ENCODE measurements around the gene HMGN1. TPM values are rescaled to one million over a fixed set of nuclear protein-coding genes. Genes with fewer than 3 reads are reported as not detected.
A peak's percentile ranks its signal among the peaks of the same experiment; 100 is the strongest.

HMGN1 gene
- total RNA-seq, 3 donors from 2014 or later = 104 to 218 (median 174) TPM

GRCh38 chr21:39314143-39315027 is 34.5 kb downstream of the HMGN1 start:
- H3K4me1 ChIP-seq (ENCODE audit: low read depth) = peaks cover 19% of the 10 kb centered on the region

DNA sequence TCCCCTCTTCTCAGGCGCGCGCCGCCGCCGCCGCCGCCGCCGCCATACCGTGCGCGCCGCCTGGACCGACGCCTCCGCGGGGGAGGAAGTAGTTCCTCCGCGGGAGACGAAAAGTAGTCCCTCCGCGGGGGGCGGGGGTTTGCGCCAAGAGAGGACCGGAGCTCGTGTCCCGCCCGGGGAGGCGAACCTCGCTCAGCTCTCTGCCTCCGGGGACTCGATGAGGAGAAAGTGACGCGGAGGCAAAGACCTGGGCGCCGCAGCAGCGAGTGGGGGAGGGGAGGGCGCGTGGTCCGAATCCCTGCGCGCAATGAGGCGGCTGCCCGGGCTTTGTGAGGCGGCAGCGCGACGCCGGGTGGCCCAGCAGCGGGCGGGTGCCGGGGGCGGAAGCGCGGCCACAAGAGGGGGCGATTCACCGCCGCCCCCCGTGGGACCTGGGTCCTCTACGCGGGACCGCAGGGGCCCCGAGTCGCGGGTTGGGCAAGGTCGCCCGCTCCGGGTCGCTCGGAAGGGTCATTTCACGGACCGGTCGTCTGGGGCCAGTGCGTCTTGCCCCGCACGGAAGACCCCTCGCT is 35.2 kb downstream of the HMGN1 start, which contains the start of gene BRWD1:
BRWD1 (minus strand) TSS at position 62 of the 572 bp plus-strand sequence. CDS start 141 bp downstream, outside the sequence.
- peak; percentile 86 for ATAC-seq
- H3K9me3 ChIP-seq = no peaks in the 10 kb centered on the region
- H3K4me3 ChIP-seq = peak within 1 kb of the TSS; percentile 65
- no peaks in the 10 kb centered on the region for H3K36me3 ChIP-seq (ENCODE audit: low read depth)
- H3K4me1 ChIP-seq (ENCODE audit: low read depth) = peaks cover 19% of the 10 kb centered on the region
- intact Hi-C loops (cut with DNase I, micrococcal nuclease) = loop anchor here in 1 of 2 donors (5.0 kb wide), 1 partner anchor 69 kb away; a partner anchor contains a TSS
- TF ChIP-seq CTCF (IDR thresholded peaks at IDR 0.05) = no peak
- peak; percentile 85 to 89 (median 88) for DNase-seq

More at GRCh38 chr21:39314143-39315027, 34.5 kb downstream of the HMGN1 start:
- DNase-seq (peak in 2 of 3 donors; percentile 61 to 66), ATAC-seq (peak; percentile 22)
- Histone ChIP-seq H3K36me3 (ENCODE audit: low read depth) (no peaks in the 10 kb centered on the region), H3K9me3 (no peaks in the 10 kb centered on the region), H3K4me3 (peak overlapping the region; percentile 65)
- intact Hi-C loops (cut with DNase I, micrococcal nuclease) = loop anchor here in 1 of 2 donors (5.0 kb wide), 1 partner anchor 68 kb away; a partner anchor contains a TSS
- no peak for TF ChIP-seq CTCF (IDR thresholded peaks at IDR 0.05)

- peak overlapping the region; percentile 65 for H3K4me3 ChIP-seq
- H3K36me3 ChIP-seq (ENCODE audit: low read depth) = no peaks in the 10 kb centered on the region
- peak; percentile 46 for ATAC-seq
- peaks cover 21% of the 10 kb centered on the region for H3K4me1 ChIP-seq (ENCODE audit: low read depth)
- no peak for TF ChIP-seq CTCF (IDR thresholded peaks at IDR 0.05)
- DNase-seq = peak; percentile 48 to 79 (median 78)
- intact Hi-C loops (cut with DNase I, micrococcal nuclease) = loop anchor here in 1 of 2 donors (5.0 kb wide), 1 partner anchor 69 kb away; a partner anchor contains a TSS
- H3K9me3 ChIP-seq = no peaks in the 10 kb centered on the region
Observed at GRCh38 chr21:39313042-39313570, 35.8 kb downstream of the HMGN1 start.

- Histone ChIP-seq H3K9me3 (no peaks in the 10 kb centered on the region), H3K36me3 (ENCODE audit: low read depth) (no peaks in the 10 kb centered on the region), H3K4me3 (peak overlapping the region; percentile 65), H3K4me1 (ENCODE audit: low read depth) (peaks cover 27% of the 10 kb centered on the region)
- no peak for TF ChIP-seq CTCF (IDR thresholded peaks at IDR 0.05)
- intact Hi-C loops (cut with DNase I, micrococcal nuclease) = loop anchor here in 1 of 2 donors (5.0 kb wide), 1 partner anchor 70 kb away; a partner anchor contains a TSS
- DNase-seq = peak; percentile 95 to 96 (median 96)
- ATAC-seq = peak; percentile 84
Observed at GRCh38 chr21:39312112-39313041, 36.5 kb downstream of the HMGN1 start.

Data from mucosa of descending colon (tissue), 3 donors.